ENCODE results near the gene ARFGAP3. TPM values are rescaled to one million over a fixed set of nuclear protein-coding genes. Genes with fewer than 3 reads are reported as not detected.

ARFGAP3 gene
- total RNA-seq, 4 donors from 2014 or later = 38.4 to 86.9 (median 47.5) TPM

GRCh38 chr22:42889304-42889703 lies 32.2 kb upstream of the ARFGAP3 start:
- Histone ChIP-seq H3K36me3 (no peaks in the 10 kb centered on the region), H3K27me3 (no peaks in the 10 kb centered on the region), H3K27ac (no peak overlapping the region), H3K9me3 (no peaks in the 10 kb centered on the region), H3K4me1 (no peaks in the 10 kb centered on the region), H3K4me3 (no peak overlapping the region)
- no peak for DNase-seq
- TF ChIP-seq POLR2A (IDR thresholded peaks at IDR 0.05) = no peak
- TF ChIP-seq, protein P1, sequence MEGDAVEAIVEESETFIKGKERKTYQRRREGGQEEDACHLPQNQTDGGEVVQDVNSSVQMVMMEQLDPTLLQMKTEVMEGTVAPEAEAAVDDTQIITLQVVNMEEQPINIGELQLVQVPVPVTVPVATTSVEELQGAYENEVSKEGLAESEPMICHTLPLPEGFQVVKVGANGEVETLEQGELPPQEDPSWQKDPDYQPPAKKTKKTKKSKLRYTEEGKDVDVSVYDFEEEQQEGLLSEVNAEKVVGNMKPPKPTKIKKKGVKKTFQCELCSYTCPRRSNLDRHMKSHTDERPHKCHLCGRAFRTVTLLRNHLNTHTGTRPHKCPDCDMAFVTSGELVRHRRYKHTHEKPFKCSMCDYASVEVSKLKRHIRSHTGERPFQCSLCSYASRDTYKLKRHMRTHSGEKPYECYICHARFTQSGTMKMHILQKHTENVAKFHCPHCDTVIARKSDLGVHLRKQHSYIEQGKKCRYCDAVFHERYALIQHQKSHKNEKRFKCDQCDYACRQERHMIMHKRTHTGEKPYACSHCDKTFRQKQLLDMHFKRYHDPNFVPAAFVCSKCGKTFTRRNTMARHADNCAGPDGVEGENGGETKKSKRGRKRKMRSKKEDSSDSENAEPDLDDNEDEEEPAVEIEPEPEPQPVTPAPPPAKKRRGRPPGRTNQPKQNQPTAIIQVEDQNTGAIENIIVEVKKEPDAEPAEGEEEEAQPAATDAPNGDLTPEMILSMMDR (IDR thresholded peaks at IDR 0.05) = no peak
- intact Hi-C loops (cut with DNase I; ENCODE audit: low total_unique reads) = no loop called here

- Histone ChIP-seq H3K4me3 (no peak overlapping the region), H3K36me3 (no peaks in the 10 kb centered on the region), H3K9me3 (no peaks in the 10 kb centered on the region), H3K27me3 (no peaks in the 10 kb centered on the region), H3K27ac (no peak overlapping the region), H3K4me1 (no peaks in the 10 kb centered on the region)
- no peak for TF ChIP-seq POLR2A (IDR thresholded peaks at IDR 0.05)
- TF ChIP-seq, protein P1 (IDR thresholded peaks at IDR 0.05) = no peak
- intact Hi-C loops (cut with DNase I; ENCODE audit: low total_unique reads) = no loop called here
- DNase-seq = no peak
These were observed 30.7 kb upstream of the ARFGAP3 start for GRCh38 chr22:42887523-42888507.

- TF ChIP-seq POLR2A (IDR thresholded peaks at IDR 0.05) = no peak
- TF ChIP-seq, protein P1 (IDR thresholded peaks at IDR 0.05) = no peak
- H3K9me3 ChIP-seq = no peaks in the 10 kb centered on the region
- DNase-seq = no peak
- intact Hi-C loops (cut with DNase I; ENCODE audit: low total_unique reads) = no loop called here
- H3K4me3 ChIP-seq = no peak overlapping the region
- no peaks in the 10 kb centered on the region for H3K36me3 ChIP-seq
- no peaks in the 10 kb centered on the region for H3K27me3 ChIP-seq
- H3K4me1 ChIP-seq = no peaks in the 10 kb centered on the region
- H3K27ac ChIP-seq = no peak overlapping the region
These were observed 30.0 kb upstream of the ARFGAP3 start for GRCh38 chr22:42887120-42887519.

- H3K36me3 ChIP-seq = no peaks in the 10 kb centered on the region
- TF ChIP-seq POLR2A (IDR thresholded peaks at IDR 0.05) = no peak
- TF ChIP-seq, protein P1 (IDR thresholded peaks at IDR 0.05) = no peak
- no peaks in the 10 kb centered on the region for H3K27me3 ChIP-seq
- intact Hi-C loops (cut with DNase I; ENCODE audit: low total_unique reads) = no loop called here
- H3K4me3 ChIP-seq = no peak overlapping the region
- no peaks in the 10 kb centered on the region for H3K4me1 ChIP-seq
- H3K9me3 ChIP-seq = no peaks in the 10 kb centered on the region
- no peak overlapping the region for H3K27ac ChIP-seq
- DNase-seq = no peak
These were observed 28.4 kb upstream of the ARFGAP3 start for GRCh38 chr22:42885446-42885845.

- Histone ChIP-seq H3K4me1 (no peaks in the 10 kb centered on the region), H3K9me3 (no peaks in the 10 kb centered on the region), H3K4me3 (no peak overlapping the region), H3K36me3 (no peaks in the 10 kb centered on the region), H3K27me3 (no peaks in the 10 kb centered on the region), H3K27ac (no peak overlapping the region)
- no peak for DNase-seq
- intact Hi-C loops (cut with DNase I; ENCODE audit: low total_unique reads) = no loop called here
- TF ChIP-seq POLR2A (IDR thresholded peaks at IDR 0.05) = no peak
- TF ChIP-seq, protein P1 (IDR thresholded peaks at IDR 0.05) = no peak
These were observed 27.7 kb upstream of the ARFGAP3 start for GRCh38 chr22:42884616-42885375.
